ENCODE results near the gene VPS25.

- TF ChIP-seq CTCF (IDR thresholded peaks at IDR 0.05) (no peak), POLR2A (IDR thresholded peaks at IDR 0.05) (no peak)
Observed at GRCh38 chr17:42814633-42815399, 41.6 kb downstream of the VPS25 start.

Measured in thyroid gland (tissue), 4 donors.